Amniotic epithelial cell (primary cell): ENCODE measurements around the gene RUNX1.

ENCODE experiments used
- DNase-seq: peaks from one replicate; pipeline ENCODE4 v3.0.0-alpha.2; 2010; ENCODE audit warnings: low read depth

The RUNX1 gene

DNA sequence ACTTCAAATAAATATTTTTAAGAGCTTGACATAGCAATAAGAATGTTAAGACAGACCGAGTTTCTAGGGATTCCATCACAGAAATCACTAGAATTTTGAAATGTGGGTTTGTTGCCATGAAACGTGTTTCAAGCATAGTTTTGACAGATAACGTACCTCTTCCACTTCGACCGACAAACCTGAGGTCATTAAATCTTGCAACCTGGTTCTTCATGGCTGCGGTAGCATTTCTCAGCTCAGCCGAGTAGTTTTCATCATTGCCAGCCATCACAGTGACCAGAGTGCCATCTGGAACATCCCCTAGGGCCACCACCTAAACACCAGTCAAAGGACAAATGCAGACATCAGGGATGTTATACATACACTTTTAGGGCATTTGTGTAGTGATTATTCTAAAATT lies 168.7 kb downstream of the RUNX1 start:
- DNase-seq: no peak

DNA sequence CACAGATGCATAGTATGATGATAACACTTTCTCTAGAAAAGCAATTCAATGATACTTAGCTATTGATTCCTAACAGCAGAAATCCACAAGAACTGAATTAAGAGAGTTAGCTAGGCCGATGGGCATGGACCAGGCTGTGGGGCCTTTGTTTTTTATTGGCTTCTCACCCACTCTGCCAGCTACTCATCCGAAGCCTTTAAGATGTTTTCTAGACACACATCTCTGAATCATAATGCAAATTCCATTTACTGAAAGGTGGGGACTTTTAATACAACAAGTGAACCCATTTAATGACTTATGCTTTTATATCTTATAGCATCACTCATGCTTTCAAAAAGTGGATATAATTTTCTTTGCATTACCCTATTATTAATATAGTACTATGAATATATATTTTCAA lies 170.2 kb downstream of the RUNX1 start:
- no peak for DNase-seq

DNA sequence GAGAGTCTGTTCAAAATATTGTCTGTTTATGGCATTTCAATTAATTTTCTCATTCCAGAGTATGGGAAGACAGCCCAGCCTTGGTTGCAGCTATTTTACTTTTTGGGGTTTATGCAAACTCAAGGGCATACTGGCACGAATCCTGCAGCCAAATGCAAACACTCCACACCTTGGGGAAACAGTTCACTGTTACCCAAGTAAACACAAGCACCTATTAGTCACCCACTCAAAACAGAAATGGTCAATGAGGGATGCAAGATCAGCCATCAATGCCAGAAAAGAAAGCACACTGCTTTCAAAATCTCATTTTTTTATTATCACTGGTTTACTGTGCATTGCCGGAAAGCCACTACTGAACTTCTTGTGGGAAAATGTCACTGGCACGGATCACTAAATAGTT lies 170.6 kb downstream of the RUNX1 start:
- no peak for DNase-seq

DNA sequence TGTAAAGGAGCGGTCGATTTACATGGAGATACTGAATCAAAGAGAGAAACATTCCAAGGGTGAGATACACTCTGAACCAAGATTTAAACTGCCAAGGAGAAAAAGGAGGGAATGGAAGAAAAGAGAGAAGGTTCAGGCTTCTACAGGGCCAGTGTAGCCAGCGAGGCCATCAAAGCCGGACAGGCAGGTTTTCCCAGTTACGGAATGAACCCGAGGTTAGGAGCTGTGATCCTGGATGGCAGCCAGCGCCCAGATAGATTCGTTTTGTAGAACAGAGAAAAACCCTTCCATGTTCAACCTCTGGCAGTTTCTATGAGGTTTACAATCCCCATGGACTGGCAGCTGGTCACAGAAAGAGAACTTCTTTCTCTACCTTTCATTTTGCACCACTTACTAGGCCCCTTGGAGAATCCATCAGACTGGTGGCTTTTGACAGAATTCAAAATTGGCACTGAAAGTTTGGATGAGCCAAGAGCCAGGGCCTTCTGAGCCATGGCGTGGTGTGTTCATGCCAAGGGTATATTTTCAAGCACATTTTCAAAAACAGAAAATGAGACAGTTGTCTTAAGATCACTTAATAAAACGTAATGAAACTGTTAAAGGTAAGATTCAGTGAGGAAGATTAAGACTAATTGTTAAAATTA lies 171.5 kb downstream of the RUNX1 start:
- no peak for DNase-seq

DNA sequence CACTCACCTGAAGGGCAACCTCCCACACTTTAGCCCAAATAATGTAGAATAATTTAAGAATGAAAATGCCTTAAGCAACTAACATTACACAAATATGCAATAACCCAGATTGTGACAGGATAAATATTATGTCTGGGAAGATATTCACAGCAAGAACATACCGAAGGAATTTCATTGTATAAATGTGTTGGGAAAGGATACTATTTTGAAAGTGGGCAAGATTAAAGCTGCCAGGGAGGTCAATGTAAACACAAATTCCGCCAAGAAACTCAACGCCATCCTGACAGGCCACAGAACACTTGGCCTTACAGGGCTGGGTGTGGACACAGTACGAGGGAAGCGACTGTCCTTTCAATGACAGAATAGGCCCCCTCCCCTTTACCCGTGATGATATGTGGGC lies 173.3 kb downstream of the RUNX1 start:
- DNase-seq: peak; percentile 77

DNA sequence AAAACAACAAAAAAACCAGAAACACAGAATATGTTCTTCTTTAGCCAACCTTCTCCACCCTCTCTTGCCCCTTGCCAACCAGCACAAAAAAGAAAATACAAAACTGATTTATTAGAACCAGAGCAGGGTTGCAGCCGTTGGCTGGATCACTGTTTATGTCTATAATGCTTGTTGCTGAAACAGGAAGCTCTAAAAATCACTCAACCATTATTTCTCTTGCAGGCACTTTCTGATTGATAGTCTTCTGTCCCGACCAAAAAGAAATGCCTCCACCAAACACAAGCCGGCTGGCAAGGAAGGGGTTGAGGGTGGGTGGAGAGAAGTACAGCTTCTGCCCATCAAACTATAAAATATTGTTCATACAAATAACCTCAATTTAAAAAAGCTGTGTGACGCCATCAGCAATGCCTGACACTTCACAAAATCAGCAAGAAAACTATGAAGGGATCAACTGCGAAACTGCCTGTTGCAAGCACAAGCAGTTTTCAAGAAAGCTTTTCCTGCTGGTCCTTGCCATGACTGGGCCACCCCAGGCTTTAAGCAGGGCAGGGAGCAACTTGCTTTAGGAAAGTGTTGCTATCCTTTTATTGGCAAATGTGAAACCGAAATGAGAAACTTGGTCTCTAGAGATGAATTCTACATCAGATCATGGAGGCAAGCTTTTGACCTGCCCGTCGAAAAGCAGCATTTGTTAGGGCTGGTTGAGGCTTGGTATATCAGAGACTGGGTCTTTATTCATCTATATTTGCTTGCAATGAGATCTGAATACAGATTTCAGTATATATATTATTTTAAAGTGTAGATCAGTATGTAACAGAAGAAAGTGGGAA lies 174.2 kb downstream of the RUNX1 start:
- DNase-seq: no peak

DNA sequence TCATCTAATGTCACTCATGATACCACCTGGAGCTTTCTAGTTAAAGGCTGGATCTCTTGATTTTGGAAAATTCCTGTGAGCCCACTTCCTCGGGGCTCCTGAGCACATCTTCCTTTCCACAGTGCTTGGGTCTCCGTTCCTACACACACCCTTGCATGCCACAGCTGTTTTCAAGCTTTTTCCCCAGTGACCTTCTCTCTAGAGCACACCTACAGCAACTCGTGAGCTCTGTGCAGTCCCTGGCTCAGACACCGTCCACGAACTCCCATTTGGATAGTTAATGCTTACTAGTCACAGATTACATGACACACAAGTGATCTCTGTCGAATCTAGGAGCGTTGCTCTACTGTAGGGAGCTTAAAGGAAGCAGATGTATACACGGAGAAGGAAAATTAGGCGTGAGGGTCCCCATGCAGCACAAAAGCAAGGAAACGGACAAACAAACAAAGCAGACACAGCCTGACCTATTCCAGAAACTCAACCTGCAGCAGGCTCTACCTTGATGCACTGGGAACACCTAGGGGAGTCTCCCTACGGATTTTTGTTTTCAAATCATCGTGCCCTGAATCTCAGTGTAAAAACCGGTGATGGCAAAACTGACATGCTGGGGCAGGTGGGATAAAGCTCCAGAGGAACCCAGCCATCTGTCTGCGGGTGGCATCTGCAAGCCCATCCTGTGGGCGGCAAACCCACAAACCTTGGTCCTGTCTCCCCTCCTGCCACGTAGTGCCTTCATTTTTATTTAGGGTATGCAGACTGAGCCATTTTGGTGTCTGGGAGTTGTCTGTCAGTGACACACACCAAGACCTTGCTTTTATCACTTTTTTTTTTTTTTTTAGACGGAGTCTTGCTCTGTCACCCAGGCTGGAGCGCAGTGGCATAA lies 177.8 kb downstream of the RUNX1 start:
- no peak for DNase-seq

DNA sequence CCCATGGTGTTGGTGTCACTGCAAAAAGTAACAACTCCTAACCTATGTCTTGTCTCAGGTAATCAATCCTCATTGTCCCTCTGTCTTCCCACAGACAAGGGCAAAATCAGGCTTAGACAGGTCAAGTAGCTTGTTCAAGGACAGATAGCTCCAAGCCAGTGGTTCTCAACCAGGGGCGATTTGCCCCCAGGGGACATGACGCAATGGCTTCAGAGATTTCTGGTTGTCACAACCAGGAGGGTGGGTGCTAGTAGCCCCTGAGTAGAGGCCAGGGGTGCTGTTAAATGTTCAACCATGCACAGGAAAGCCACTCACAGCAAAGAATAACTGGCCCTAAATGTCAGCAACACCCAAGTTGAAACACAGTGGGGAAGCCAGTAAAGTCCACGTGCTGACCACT lies 178.9 kb downstream of the RUNX1 start:
- no peak for DNase-seq

DNA sequence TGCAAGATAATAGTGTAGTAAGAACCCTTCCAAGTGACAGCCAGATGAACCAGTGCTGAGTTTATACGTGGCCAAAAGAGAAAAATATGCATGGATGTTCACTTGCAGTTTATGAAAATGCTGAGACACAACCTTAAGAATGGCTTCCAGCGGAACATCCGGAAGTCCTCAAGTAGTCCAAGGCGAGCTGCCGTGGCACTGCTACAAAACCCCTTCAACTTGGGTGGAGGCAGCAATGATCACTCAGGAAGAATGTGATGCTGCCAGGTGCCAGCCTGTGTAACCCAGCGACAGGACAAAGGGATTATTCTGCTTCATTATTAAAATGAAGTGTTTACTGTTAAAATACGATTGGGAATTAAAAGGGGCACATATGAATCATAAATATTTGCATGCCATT lies 179.6 kb downstream of the RUNX1 start:
- no peak for DNase-seq

DNA sequence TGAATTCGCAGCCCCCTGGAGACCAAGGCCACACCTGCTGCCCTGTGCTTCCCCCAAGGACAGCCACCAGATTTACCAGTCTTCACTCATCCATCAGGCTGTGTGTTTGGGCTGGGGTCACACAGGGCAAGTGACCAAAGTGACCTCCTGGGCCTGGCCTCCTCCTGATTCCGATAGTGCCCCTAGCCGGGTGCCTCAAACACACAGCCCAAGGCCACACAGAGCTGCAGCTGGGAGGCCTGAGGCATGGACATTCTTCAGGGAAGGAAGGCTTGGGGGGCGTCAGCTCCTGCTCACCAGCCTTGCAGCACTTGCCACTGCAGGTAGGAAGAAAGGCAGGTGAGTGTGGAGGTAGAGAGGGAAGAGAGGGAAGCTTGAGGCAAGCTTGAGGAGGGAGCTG lies 181.3 kb downstream of the RUNX1 start:
- no peak for DNase-seq

DNA sequence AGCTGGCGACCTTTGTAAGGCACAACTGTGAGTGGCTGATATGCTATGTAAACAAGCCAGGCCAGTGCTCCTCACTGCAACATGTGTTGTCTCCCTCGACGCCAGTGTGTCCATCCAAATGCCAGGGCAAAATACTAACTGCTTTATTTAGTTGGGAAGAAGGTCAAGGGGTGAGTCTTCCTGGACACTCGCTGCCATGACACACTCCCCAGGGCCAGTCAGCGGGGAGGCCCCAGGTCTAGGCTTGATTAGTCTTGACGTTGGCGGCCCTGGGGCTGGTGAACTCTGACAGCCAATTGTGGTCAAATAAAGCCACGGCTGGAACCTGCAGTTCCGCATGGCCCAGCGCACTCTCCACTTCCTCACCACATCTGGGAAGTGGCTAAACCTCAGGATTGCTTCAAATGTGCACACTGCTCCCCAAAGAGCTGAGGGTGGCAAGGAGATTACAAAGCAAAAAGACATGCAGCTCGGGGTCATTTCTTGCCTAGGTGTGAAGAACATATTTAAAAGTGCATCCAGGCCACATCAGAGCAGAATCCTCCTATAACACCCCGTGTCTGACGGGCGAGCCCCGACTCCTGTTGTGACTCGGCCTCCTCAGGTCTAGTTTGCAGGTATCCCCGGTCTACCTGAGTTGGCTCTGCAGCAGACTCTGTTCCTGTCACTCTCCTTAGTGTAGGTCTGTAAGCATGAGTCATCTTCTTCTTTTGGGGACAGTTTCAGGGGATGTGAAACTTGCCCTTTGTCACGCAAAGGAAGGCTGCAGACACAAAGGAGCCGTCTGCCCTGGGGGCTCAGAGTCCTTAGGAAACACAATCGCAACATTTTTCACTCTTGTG lies 183.5 kb downstream of the RUNX1 start:
- DNase-seq: peak; percentile 66

DNA sequence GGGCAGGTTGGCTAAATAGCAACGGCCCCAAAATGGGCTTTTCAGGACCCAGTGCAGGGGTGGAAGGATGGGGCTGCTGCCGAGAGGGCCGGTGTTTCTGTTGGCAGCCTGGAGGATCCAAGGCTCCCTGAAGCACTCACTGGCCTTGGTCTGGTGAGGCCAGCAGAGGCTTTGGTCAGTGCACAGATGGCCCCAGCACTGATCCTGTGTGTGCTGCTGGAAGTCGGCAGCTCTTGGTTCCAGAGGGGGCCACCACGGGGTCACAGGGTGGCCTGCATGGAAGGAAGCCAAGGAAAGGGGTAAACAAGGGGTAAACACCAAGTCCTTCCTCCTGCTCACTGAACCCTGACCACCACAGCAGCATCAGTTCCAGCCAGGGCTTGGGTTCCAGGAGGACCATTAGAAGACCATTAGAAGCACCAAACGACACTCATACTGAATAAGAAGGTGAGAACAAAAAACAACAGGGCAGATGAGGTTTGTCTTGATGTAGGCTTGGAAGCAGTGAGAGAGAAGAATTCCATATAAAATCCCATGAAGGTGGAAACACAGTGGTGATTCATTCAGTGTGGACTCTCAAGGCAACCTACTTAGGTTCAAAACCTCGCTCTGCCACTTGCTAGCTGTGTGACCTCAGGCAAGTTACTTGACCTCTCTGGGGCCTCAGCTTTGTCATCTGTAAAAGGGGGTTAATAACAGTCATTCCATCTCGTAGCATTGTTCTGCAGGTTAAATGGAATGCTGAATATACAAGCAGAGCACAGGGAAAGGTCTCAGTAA lies 184.5 kb downstream of the RUNX1 start:
- no peak for DNase-seq

DNA sequence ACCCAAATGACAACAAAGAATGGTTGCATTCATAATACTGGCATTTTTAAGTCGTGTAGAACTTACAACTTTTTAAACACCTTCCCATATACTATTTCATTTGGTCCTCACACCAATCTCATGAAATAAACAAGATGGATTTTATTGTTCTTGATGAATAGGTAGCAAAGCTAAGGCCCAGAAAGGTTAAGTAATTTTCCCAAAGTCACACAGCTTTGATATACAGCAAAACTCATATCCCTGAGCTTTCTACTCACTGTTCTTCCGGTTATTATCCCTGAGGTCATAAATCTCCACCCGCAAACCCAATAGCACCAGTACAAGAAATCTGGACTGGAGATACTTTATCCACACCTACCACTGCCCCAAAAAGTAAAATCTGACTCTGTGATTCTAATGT lies 186.2 kb downstream of the RUNX1 start:
- DNase-seq: no peak

DNA sequence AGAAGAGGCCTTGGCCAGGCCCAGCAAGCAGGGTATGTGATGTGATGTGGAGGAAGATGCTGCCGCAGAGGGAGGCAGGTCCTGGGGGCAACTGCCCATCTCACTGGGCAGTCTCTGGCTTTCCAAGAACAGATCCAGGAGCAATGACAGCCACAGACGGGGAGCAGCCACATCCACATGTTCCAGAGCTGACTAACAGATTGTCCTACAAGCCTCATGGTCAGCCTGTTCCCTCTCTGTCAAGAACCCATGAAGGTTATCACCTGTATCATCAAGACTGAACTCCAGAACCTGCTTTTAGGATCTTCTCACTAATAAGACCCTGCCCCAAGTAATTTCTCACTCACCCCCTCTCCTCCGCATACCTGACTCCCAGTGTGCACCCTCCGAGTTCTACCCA lies 187.8 kb downstream of the RUNX1 start:
- DNase-seq: no peak

DNA sequence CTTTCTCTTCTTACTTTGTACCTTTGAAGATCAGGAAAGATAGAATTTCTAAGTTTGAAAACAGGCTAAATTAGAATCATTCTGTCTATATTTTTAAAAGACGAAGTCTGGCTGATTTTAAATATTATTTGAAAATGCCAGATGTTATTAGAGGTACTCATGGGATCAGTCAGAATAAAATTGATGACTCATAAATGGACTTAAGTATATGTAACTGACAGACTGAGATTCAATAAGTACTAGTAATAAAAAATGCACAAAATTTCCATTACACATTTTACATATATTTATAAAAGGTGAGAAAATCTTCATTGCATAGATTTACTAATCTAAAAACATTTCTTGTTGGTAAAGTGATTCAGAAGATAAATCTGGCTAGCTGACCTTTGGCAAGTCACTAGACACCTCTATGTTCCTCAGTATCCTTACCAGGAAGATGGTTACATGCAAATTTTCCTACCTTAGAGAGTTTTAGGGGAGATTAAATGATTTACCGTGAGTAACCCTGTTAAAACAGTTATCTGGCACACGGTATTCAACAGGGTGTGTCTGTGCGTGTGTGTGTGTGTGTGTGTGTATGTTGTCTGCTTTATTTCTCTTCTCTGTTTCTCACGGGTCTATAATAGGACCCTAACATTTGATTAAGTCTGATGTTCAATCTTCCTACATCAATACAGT lies 189.0 kb downstream of the RUNX1 start:
- DNase-seq: no peak

DNA sequence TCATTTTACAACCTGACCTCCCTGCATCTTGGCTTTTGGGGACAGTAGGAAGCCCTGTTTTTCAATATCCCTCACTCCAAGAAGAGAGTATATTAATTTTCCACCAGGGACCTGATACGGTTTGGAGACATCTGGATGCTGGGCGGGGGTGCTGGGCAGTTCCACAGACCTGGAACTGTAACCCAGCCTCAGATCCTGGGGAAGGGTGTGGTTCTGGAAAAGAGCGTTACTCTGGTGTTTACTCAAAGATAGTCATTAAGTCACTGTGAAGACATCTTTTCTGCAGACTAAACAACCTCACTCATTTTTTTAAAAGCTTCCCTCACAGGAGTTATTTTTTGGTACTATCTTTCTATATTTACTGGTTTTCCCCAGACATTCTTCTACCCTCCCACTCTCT lies 190.5 kb downstream of the RUNX1 start:
- no peak for DNase-seq

DNA sequence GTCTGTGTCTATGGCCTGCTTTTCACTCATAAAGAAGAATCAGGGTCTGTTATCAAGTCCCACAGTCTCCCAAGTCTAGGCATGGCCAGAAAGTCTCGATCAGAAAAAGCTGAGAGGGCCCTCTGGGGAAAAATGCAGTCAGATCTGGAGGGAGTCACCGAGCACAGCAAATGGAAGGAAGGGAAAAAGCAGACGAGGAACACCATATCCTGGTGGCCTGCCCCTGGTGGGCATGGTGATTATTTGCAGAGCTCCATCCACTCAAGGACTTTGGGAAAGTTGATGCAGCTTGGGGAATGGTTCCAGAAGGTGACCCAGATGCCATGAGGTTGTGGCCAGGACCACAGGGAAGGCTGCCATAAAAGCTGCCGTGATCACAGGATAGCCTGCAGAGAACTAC lies 191.2 kb downstream of the RUNX1 start:
- no peak for DNase-seq

DNA sequence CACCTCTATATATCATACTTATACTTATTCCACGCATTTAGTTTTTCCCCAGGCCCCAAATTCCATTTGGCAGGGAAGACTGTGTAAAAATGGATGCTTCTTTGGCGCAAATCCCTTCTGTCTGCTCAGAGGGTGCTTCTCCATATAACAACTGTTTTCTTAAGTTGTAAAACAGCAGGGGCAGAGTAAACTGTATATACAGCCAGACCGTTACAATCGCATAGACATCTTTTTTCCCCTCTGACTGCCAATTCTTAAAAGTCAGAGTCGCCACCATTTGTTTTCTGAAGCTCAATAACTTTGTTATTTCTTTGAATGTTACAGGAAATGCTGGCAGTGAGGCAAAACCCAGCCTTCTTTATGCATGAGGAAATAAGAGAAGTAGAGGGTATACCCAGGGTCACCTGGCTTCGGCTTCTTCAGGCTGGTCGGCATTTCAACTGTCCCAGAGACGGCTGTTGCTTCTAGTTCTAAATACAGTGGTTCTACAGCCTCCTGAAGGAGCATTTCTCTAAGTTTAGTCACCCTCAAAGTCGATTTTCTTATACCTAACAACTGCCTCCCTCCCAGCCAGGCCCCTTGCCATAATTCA lies 191.9 kb downstream of the RUNX1 start:
- DNase-seq: no peak

DNA sequence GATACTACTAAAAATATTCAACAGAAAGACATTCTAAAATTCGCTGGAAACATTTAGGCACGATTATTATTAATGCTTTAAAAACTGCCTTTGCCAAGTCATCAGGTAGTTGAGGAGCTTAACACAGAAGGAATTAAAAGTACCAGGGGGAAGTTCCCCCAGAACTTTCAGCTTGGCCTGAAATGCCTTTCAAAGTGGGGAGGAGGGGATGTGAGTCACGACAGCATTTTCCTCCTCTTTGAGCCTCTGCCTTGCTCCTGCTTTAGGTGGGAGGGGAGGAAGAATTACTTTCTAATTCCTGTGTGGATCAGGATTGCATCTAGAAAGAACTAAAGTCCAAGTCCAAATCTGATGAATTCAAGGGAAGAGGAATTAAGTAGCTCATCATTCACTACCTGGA lies 196.7 kb downstream of the RUNX1 start:
- peak; percentile 64 for DNase-seq

DNA sequence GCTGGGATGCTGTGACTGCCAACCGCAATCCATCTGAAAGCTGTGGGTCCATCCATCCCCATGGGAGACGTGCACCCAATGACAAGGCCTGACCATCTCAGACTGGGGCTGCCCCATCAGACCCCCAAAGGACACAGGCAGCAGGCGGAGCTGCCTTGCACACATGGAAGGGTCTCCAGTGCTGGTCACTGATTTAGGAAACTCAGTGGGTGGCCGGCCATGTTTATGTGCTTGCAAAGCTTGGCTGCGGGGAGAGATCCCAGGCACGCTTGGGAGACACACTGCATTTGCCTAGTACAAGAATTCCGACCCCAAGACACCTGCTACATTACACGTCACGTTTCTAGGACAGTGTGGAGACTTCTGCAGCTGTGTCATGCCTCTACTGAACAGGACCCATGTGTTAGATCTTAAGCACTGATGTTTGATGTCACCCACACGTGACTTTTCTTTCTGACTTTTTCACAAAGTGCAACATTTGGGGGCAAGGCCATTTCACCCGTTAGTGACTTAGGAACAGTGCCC lies 198.9 kb downstream of the RUNX1 start:
- no peak for DNase-seq
